Liver (tissue), 9 donors: ENCODE measurements around the gene MPC2. TPM values are rescaled to one million over a fixed set of nuclear protein-coding genes. Genes with fewer than 3 reads are reported as not detected.
"Not testable (repeated sequence)": the region's sequence is repeated elsewhere in the genome, so short reads cannot be mapped to it uniquely, and the experiment has no call there.

ENCODE experiments used
- DNase-seq: peaks from one replicate; pipeline ENCODE4 v3.0.0-alpha.2; 2017; ENCODE audit warnings: low spot score
- H3K27ac ChIP-seq, 2 donors: one replicate each; pipeline ENCODE4 v1.7.0; 2013; ENCODE audit warnings: inconsistent platforms in 2 of 2, low read length in 2 of 2, control low read depth in 1 of 2, low read depth in 1 of 2, mild to moderate bottlenecking in 1 of 2
- H3K27me3 ChIP-seq, 4 donors: one replicate each; pipeline versions ENCODE4 v1.6.1 to v1.7.0; 2013; ENCODE audit warnings: low read length in 3 of 4, inconsistent platforms in 1 of 4, mild to moderate bottlenecking in 1 of 4, moderate library complexity in 1 of 4; ENCODE audit not compliant: control insufficient read depth in 4 of 4, insufficient read depth in 4 of 4
- H3K36me3 ChIP-seq, 4 donors: one replicate each; pipeline versions ENCODE4 v1.6.1 to v1.7.0; 2013; ENCODE audit warnings: low read length in 3 of 4, mild to moderate bottlenecking in 3 of 4, low read depth in 1 of 4, moderate library complexity in 1 of 4; ENCODE audit not compliant: control insufficient read depth in 4 of 4, insufficient read depth in 3 of 4
- H3K4me1 ChIP-seq, 4 donors: one replicate each; pipeline versions ENCODE4 v1.6.1 to v1.7.0; 2013; ENCODE audit warnings: low read length in 3 of 4, mild to moderate bottlenecking in 3 of 4, moderate library complexity in 1 of 4; ENCODE audit not compliant: control insufficient read depth in 4 of 4, insufficient read depth in 4 of 4
- H3K4me3 ChIP-seq, 3 donors: one replicate each; pipeline versions ENCODE4 v1.6.1 to v1.7.0; 2013; ENCODE audit warnings: low read length in 3 of 3, control low read depth in 1 of 3, low read depth in 1 of 3, mild to moderate bottlenecking in 1 of 3
- H3K9ac ChIP-seq, 2 donors: one replicate each; pipeline ENCODE4 v1.7.0; 2013; ENCODE audit warnings: low read length in 2 of 2, mild to moderate bottlenecking in 2 of 2, moderate library complexity in 2 of 2, control low read depth in 1 of 2, low read depth in 1 of 2
- H3K9me3 ChIP-seq, 4 donors: one replicate each; pipeline versions ENCODE4 v1.6.1 to v1.7.0; 2013; ENCODE audit warnings: low read length in 3 of 4; ENCODE audit not compliant: control insufficient read depth in 4 of 4
- EGR1 ChIP-seq, 2 donors: IDR thresholded peaks; 2 replicates each; pipeline ENCODE4 v1.6.1; 2016 to 2018; ENCODE audit warnings: antibody characterized with exemption in 2 of 2, low read depth in 2 of 2
- FOXA2 ChIP-seq: IDR thresholded peaks from 2 replicates; pipeline ENCODE4 v1.6.1; 2016; ENCODE audit warnings: antibody characterized with exemption
- GABPA ChIP-seq, 2 donors: IDR thresholded peaks in 1 of 2; conservative IDR thresholded peaks in 1 of 2; 2 replicates each; pipeline ENCODE4 v1.6.1; 2016; ENCODE audit warnings: antibody characterized with exemption in 2 of 2, mild to moderate bottlenecking in 1 of 2, moderate library complexity in 1 of 2
- JUND ChIP-seq, 2 donors: IDR thresholded peaks; 2 replicates each; pipeline ENCODE4 v1.6.1; 2016; ENCODE audit warnings: antibody characterized with exemption in 2 of 2
- RAD21 ChIP-seq, 2 donors: IDR thresholded peaks; 2 replicates each; pipeline ENCODE4 v1.6.1; 2016; ENCODE audit warnings: antibody characterized with exemption in 2 of 2, mild to moderate bottlenecking in 2 of 2
- RXRA ChIP-seq, 2 donors: IDR thresholded peaks; 2 replicates each; pipeline ENCODE4 v1.6.1; 2017 to 2018; ENCODE audit warnings: antibody characterized with exemption in 2 of 2, mild to moderate bottlenecking in 1 of 2
- SP1 ChIP-seq: IDR thresholded peaks from 2 replicates; pipeline ENCODE4 v1.6.1; 2018; ENCODE audit warnings: antibody characterized with exemption, mild to moderate bottlenecking
- TAF1 ChIP-seq: conservative IDR thresholded peaks from 2 replicates; pipeline ENCODE4 v1.6.1; 2016; ENCODE audit warnings: antibody characterized with exemption, mild to moderate bottlenecking
- YY1 ChIP-seq: IDR thresholded peaks from 2 replicates; pipeline ENCODE4 v1.6.1; 2016; ENCODE audit warnings: antibody characterized with exemption, mild to moderate bottlenecking
- WGBS: extraction: QIAGEN DNeasy Blood & Tissue Kit; methylation state at CpG from one replicate; pipeline ENCODE4 v1.1.7; 2013; 5-methylcytosine and 5-hydroxymethylcytosine counted together
- polyA plus RNA-seq, 2 donors: library from polyadenylated mRNA; stranded (reverse) in 1 of 2; unstranded in 1 of 2; fragments of 200-250 nt in 1 of 2; fragments of >200 nt in 1 of 2; fragmentation: Nextera tagmentation in 1 of 2; extraction: Ambion mirVana in 1 of 2; gene quantifications; one replicate each; pipeline versions ENCODE4 v1.2.1 to v1.2.3, GENCODE V29; 2013 to 2015
- total RNA-seq, 2 donors: library from RNA; depleted of rRNA; stranded (reverse); fragments of >200 nt; gene quantifications; one replicate each; pipeline ENCODE4 v1.2.3, GENCODE V29; 2014
- TF ChIP-seq, protein P1 (sequence below): IDR thresholded peaks from 2 replicates; pipeline ENCODE4 v1.6.1; 2016; ENCODE audit warnings: antibody characterized with exemption
- TF ChIP-seq, protein P2 (sequence below): IDR thresholded peaks from 2 replicates; pipeline ENCODE4 v1.6.1; 2016; ENCODE audit warnings: antibody characterized with exemption
- donor health status: healthy.
- donor health status: healthy.
- donor health status: healthy.
- donor health status: healthy.
- donor health status: healthy.

The MPC2 gene
- total and polyA plus RNA-seq, 4 donors = 78.8 to 369 (median 127) TPM

DNA sequence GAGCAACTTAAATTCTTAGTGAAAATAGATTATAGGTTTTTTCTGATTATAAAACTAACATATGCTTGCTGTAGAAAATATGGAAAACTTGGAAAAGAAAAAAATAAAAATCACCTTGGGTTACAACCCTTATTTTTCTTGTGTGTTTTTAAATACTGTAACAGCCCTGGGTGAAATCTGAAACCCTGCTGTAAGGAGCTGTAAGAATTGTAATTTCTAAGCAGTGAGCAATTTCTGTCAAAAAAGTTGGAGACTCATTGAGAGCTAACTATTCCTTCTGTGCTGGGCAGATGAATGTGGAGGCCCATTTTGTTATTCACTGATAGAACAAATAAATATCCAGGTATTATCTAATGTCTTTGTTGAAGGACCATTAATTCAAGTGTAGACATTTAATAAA is 65.5 kb downstream of the MPC2 start:
- H3K36me3 ChIP-seq = no peaks in the 10 kb centered on the region
- H3K4me1 ChIP-seq = peaks cover 0 to 3% (median 2%) of the 10 kb centered on the region in 4 donors
- no peak overlapping the region for H3K27ac ChIP-seq
- H3K27me3 ChIP-seq = no peaks in the 10 kb centered on the region
- H3K9ac ChIP-seq = no peak overlapping the region
- no peak for TF ChIP-seq RAD21 (IDR thresholded peaks at IDR 0.05)
- TF ChIP-seq JUND (IDR thresholded peaks at IDR 0.05) = no peak
- no peak for TF ChIP-seq RXRA (IDR thresholded peaks at IDR 0.05)
- TF ChIP-seq FOXA2 = no peak
- TF ChIP-seq, protein P1, sequence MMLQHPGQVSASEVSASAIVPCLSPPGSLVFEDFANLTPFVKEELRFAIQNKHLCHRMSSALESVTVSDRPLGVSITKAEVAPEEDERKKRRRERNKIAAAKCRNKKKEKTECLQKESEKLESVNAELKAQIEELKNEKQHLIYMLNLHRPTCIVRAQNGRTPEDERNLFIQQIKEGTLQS = no peak
- TF ChIP-seq YY1 = no peak
- TF ChIP-seq GABPA (IDR thresholded peaks at IDR 0.05 in 1 of 2, conservative IDR thresholded peaks at IDR 0.05 in 1 of 2) = no peak
- TF ChIP-seq EGR1 (IDR thresholded peaks at IDR 0.05; ENCODE audit: low read depth in 2 of 2) = no peak
- TF ChIP-seq, protein P2, sequence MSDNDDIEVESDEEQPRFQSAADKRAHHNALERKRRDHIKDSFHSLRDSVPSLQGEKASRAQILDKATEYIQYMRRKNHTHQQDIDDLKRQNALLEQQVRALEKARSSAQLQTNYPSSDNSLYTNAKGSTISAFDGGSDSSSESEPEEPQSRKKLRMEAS = no peak
- no peak for TF ChIP-seq SP1
- TF ChIP-seq TAF1 = no peak
- no peaks in the 10 kb centered on the region for H3K9me3 ChIP-seq
- no peak overlapping the region for H3K4me3 ChIP-seq
- DNase-seq = no peak

DNA sequence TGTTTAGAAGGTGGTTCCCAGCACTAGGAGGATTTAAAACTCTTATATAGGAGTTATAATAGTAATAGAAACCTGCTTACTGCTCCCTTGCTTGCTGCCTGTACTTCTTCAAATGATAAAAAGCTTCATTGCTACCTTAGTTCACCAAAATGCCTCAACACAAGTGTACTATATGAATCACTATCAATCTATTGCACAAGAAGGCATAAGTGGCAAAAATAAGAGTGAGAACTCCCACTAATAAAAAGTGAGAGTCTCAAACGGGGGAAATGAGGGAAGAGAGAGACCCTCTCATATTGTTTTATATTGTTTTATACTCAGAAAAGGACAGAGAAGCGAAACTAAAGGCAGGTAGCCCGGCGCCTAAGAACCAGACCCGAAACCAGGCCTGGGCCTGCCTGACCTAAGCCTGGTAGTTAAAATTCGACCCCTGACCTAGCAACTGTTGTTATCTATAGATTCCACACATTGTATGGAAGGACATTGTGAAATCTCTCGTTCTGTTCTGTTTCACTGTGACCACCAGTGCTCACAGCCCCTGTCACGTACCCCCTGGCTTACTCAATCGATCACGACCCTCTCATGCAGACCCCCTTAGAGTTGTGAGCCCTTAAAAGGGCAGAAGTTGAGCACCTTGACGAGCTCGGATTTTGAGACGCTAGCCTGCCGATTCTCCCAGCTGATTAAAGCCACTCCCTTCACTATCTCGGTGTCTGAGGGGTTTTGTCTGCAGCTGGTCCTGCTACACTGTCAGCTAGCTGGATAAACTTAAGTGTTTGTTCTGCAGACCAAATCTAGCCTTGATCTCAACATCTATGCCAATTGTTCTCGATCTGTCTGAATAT is 67.5 kb downstream of the MPC2 start:
- H3K4me3 ChIP-seq, H3K4me1 ChIP-seq, H3K27ac ChIP-seq, H3K9ac ChIP-seq, H3K27me3 ChIP-seq, DNase-seq, H3K9me3 ChIP-seq, H3K36me3 ChIP-seq: not testable (repeated sequence)
- 72% methylated on average over 16 of the region's 16 CpGs for WGBS

DNA sequence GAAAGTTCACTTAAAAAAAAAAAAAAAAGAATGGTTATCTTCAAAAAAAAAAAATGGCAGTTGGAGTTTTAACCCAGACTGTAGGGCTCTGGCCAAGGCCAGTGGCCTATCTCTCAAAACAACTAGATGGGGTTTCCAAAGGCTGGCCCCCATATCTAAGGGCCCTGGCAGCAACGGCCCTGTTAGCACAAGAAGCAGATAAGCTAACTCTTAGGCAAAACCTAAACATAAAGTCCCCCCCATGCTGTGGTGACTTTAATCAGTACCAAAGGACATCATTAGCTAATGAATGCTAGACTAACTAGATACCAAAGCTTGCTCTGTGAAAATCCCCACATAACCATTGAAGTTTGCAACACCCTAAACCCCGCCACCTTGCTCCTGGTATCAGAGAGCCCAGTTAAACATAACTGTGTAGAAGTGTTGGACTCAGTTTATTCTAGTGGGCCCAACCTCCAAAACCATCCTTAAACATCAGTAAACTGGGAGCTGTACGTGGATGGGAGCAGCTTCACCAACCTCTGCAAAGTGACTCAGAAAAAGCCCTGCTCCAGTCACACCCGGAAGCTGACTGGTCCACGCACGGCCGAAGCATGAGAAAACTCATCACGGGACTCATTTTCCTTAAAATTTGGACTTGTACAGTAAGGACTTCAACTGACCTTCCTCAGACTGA is 70.0 kb downstream of the MPC2 start:
- H3K36me3 ChIP-seq, DNase-seq, H3K27ac ChIP-seq, H3K9me3 ChIP-seq, H3K9ac ChIP-seq, H3K4me1 ChIP-seq, H3K27me3 ChIP-seq, H3K4me3 ChIP-seq: not testable (repeated sequence)
- WGBS = 96% methylated on average over 8 of the region's 8 CpGs

Other genes starting within 250 kb of the MPC2 start
- gene MPZL1, start 215.1 kb downstream of the MPC2 start, total RNA-seq = 10 to 100 TPM; 20.8 to 26.1 TPM
- 10 to 100 TPM; 11.3 to 12.8 TPM for gene MPZL1, start 215.1 kb downstream of the MPC2 start, polyA plus RNA-seq
- 1 to 10 TPM in 1 of 2 donors, under 1 TPM in 1; 0.89 to 4.7 TPM for gene ADCY10, start 22.9 kb downstream of the MPC2 start, total RNA-seq
- gene ADCY10, start 22.9 kb downstream of the MPC2 start, polyA plus RNA-seq = 1 to 10 TPM; 2.2 to 2.4 TPM
- gene DCAF6, start 389 bp downstream of the MPC2 start, total RNA-seq = 100 to 1,000 TPM in 1 of 2 donors, 10 to 100 TPM in 1; 77.6 to 105 TPM
- 10 to 100 TPM; 33.5 to 64.5 TPM for gene DCAF6, start 389 bp downstream of the MPC2 start, polyA plus RNA-seq
- gene GPR161, start 199.9 kb upstream of the MPC2 start, total RNA-seq = 1 to 10 TPM; 1.0 to 1.1 TPM
- under 1 TPM; 0.33 to 0.46 TPM for gene GPR161, start 199.9 kb upstream of the MPC2 start, polyA plus RNA-seq
- gene TIPRL, start 241.9 kb upstream of the MPC2 start, total RNA-seq = 10 to 100 TPM; 11.7 to 14.2 TPM
- 10 to 100 TPM; 11.2 to 20.0 TPM for gene TIPRL, start 241.9 kb upstream of the MPC2 start, polyA plus RNA-seq